Activated T-helper 2 cell treated with anti-CD3 and anti-CD28 coated beads, Interferon-gamma antibody, Interleukin-2, Interleukin-4, amounts not matched to agents 10 μg/mL and 5 μg/mL and 100 μg/mL, durations not matched to agents 14 hours and 24 hours and 36 hours (primary cell): ENCODE results near the gene C2. TPM values are rescaled to one million over a fixed set of nuclear protein-coding genes. Genes with fewer than 3 reads are reported as not detected.

Experiments used
- DNase-seq: peaks from one replicate; pipeline ENCODE4 v3.0.0; 2021; ENCODE audit warnings: low spot score
- H3K27ac Mint-ChIP-seq: one replicate; pipeline ENCODE4 v1.8.0; 2021; ENCODE audit warnings: mixed read lengths
- H3K27me3 Mint-ChIP-seq: one replicate; pipeline ENCODE4 v1.8.0; 2021; ENCODE audit warnings: low read depth, mixed read lengths
- H3K36me3 Mint-ChIP-seq: one replicate; pipeline ENCODE4 v1.8.0; 2021; ENCODE audit warnings: low read depth, mixed read lengths
- H3K4me1 Mint-ChIP-seq: one replicate; pipeline ENCODE4 v1.8.0; 2021; ENCODE audit warnings: low read depth, mixed read lengths
- H3K4me3 Mint-ChIP-seq: one replicate; pipeline ENCODE4 v1.8.0; 2021; ENCODE audit warnings: low read depth, mild to moderate bottlenecking, moderate library complexity, mixed read lengths
- H3K9me3 Mint-ChIP-seq: one replicate; pipeline ENCODE4 v1.8.0; 2021; ENCODE audit warnings: mixed read lengths
- intact Hi-C: fragments of 100-400 bp; cut with micrococcal nuclease; formaldehyde crosslinking; loops from one replicate; pipeline ENCODE4 v1.15.1; 2023
- total RNA-seq: library from RNA; stranded (reverse); gene quantifications from 2 replicates; pipeline ENCODE4 v1.2.3, GENCODE V29; 2022

C2 gene
- total RNA-seq, 1 donor from 2014 or later: 1.1 TPM

GRCh38 chr6:31943742-31944141 lies 16.2 kb downstream of the C2 start:
- Mint-ChIP-seq H3K27me3 (peaks cover 7% of the 10 kb centered on the region), H3K36me3 (no peaks in the 10 kb centered on the region), H3K4me1 (peaks cover 5% of the 10 kb centered on the region), H3K27ac (no peak overlapping the region), H3K9me3 (no peaks in the 10 kb centered on the region), H3K4me3 (no peak overlapping the region)
- intact Hi-C loops: no loop called here
- DNase-seq: no peak

- Mint-ChIP-seq H3K9me3 (no peaks in the 10 kb centered on the region), H3K4me1 (peaks cover 5% of the 10 kb centered on the region), H3K27me3 (peaks cover 7% of the 10 kb centered on the region), H3K27ac (no peak overlapping the region), H3K36me3 (no peaks in the 10 kb centered on the region), H3K4me3 (no peak overlapping the region)
- DNase-seq: no peak
- intact Hi-C loops: no loop called here
Observed at GRCh38 chr6:31945154-31945506, 17.6 kb downstream of the C2 start.

GRCh38 chr6:31945507-31946369 lies 18.2 kb downstream of the C2 start, which contains the start of gene CFB:
TSS of gene CFB (plus strand) at chr6:31946095. CDS start at chr6:31946222, 127 bp downstream.
- Mint-ChIP-seq H3K27ac (no peak within 1 kb of the TSS), H3K36me3 (no peaks in the 10 kb centered on the region), H3K27me3 (peaks cover 7% of the 10 kb centered on the region), H3K9me3 (no peaks in the 10 kb centered on the region), H3K4me3 (no peak within 1 kb of the TSS), H3K4me1 (peaks cover 5% of the 10 kb centered on the region)
- DNase-seq: no peak
- intact Hi-C loops: no loop called here

- Mint-ChIP-seq H3K9me3 (no peaks in the 10 kb centered on the region), H3K4me1 (peaks cover 5% of the 10 kb centered on the region), H3K36me3 (no peaks in the 10 kb centered on the region), H3K27me3 (peaks cover 7% of the 10 kb centered on the region), H3K4me3 (no peak overlapping the region), H3K27ac (no peak overlapping the region)
- no peak for DNase-seq
- intact Hi-C loops: no loop called here
Observed at GRCh38 chr6:31946370-31946885, 18.9 kb downstream of the C2 start.

GRCh38 chr6:31947070-31947675 lies 19.7 kb downstream of the C2 start:
- intact Hi-C loops: no loop called here
- Mint-ChIP-seq H3K4me3 (no peak overlapping the region), H3K36me3 (peaks cover under 1% of the 10 kb centered on the region), H3K27me3 (peaks cover 7% of the 10 kb centered on the region), H3K27ac (no peak overlapping the region), H3K9me3 (no peaks in the 10 kb centered on the region), H3K4me1 (peaks cover 5% of the 10 kb centered on the region)
- no peak for DNase-seq

GRCh38 chr6:31947864-31948263 lies 20.3 kb downstream of the C2 start:
- H3K27ac Mint-ChIP-seq: no peak overlapping the region
- H3K9me3 Mint-ChIP-seq: no peaks in the 10 kb centered on the region
- DNase-seq: no peak
- intact Hi-C loops: no loop called here
- peaks cover 5% of the 10 kb centered on the region for H3K4me1 Mint-ChIP-seq
- no peak overlapping the region for H3K4me3 Mint-ChIP-seq
- peaks cover 7% of the 10 kb centered on the region for H3K36me3 Mint-ChIP-seq
- H3K27me3 Mint-ChIP-seq: peaks cover 3% of the 10 kb centered on the region

- no peaks in the 10 kb centered on the region for H3K9me3 Mint-ChIP-seq
- no peak for DNase-seq
- no peak overlapping the region for H3K4me3 Mint-ChIP-seq
- peaks cover 5% of the 10 kb centered on the region for H3K4me1 Mint-ChIP-seq
- H3K27ac Mint-ChIP-seq: no peak overlapping the region
- H3K36me3 Mint-ChIP-seq: peaks cover 12% of the 10 kb centered on the region
- H3K27me3 Mint-ChIP-seq: peaks cover 3% of the 10 kb centered on the region
- intact Hi-C loops: no loop called here
Observed at GRCh38 chr6:31948306-31948705, 20.8 kb downstream of the C2 start.

- DNase-seq: no peak
- Mint-ChIP-seq H3K27ac (no peak overlapping the region), H3K36me3 (peaks cover 17% of the 10 kb centered on the region), H3K4me1 (peaks cover 5% of the 10 kb centered on the region), H3K9me3 (no peaks in the 10 kb centered on the region), H3K4me3 (no peak overlapping the region), H3K27me3 (peaks cover 3% of the 10 kb centered on the region)
- intact Hi-C loops: no loop called here
Observed at GRCh38 chr6:31948753-31949413, 21.4 kb downstream of the C2 start.

GRCh38 chr6:31949926-31950548 lies 22.5 kb downstream of the C2 start:
- H3K36me3 Mint-ChIP-seq: peaks cover 27% of the 10 kb centered on the region
- peaks cover 5% of the 10 kb centered on the region for H3K4me1 Mint-ChIP-seq

GRCh38 chr6:31952140-31952805 lies 24.8 kb downstream of the C2 start:
- H3K4me3 Mint-ChIP-seq: no peak overlapping the region
- H3K27me3 Mint-ChIP-seq: no peaks in the 10 kb centered on the region
- DNase-seq: no peak
- H3K9me3 Mint-ChIP-seq: no peaks in the 10 kb centered on the region
- peaks cover 47% of the 10 kb centered on the region for H3K36me3 Mint-ChIP-seq
- peaks cover 5% of the 10 kb centered on the region for H3K4me1 Mint-ChIP-seq
- intact Hi-C loops: loop anchor here (10.0 kb wide), 1 partner anchor 267 kb away; the partner anchor contains the start of gene LY6G5C
- H3K27ac Mint-ChIP-seq: no peak overlapping the region

More at GRCh38 chr6:31949926-31950548, 22.5 kb downstream of the C2 start:
- DNase-seq: no peak
- intact Hi-C loops: loop anchor here (10.0 kb wide), 1 partner anchor 265 kb away; the partner anchor contains the start of gene LY6G5C
- Mint-ChIP-seq H3K4me3 (no peak overlapping the region), H3K9me3 (no peaks in the 10 kb centered on the region), H3K27ac (no peak overlapping the region), H3K27me3 (no peaks in the 10 kb centered on the region)

- intact Hi-C loops: loop anchor here (10.0 kb wide), 1 partner anchor 268 kb away; the partner anchor contains the start of gene LY6G5C
- peaks cover 53% of the 10 kb centered on the region for H3K36me3 Mint-ChIP-seq
- no peak overlapping the region for H3K4me3 Mint-ChIP-seq
- no peak overlapping the region for H3K27ac Mint-ChIP-seq
- no peaks in the 10 kb centered on the region for H3K27me3 Mint-ChIP-seq
- H3K9me3 Mint-ChIP-seq: no peaks in the 10 kb centered on the region
- no peak for DNase-seq
- H3K4me1 Mint-ChIP-seq: peaks cover 11% of the 10 kb centered on the region
Observed at GRCh38 chr6:31952890-31953289, 25.4 kb downstream of the C2 start.

GRCh38 chr6:31954511-31954910 lies 27.0 kb downstream of the C2 start:
- intact Hi-C loops: loop anchor here (10.0 kb wide), 1 partner anchor 270 kb away; the partner anchor contains the start of gene LY6G5C

More at GRCh38 chr6:31954511-31954910, 27.0 kb downstream of the C2 start:
- Mint-ChIP-seq H3K27me3 (no peaks in the 10 kb centered on the region), H3K9me3 (no peaks in the 10 kb centered on the region), H3K27ac (no peak overlapping the region), H3K4me3 (no peak overlapping the region), H3K4me1 (peaks cover 18% of the 10 kb centered on the region), H3K36me3 (peaks cover 55% of the 10 kb centered on the region)
- no peak for DNase-seq
